Right atrium auricular region (tissue), 2 donors: ENCODE results near the gene ASIC4. TPM values are rescaled to one million over a fixed set of nuclear protein-coding genes. Genes with fewer than 3 reads are reported as not detected.

ENCODE experiments used
- DNase-seq: peaks from one replicate; pipeline ENCODE4 v3.0.0-alpha.2; 2019; ENCODE audit warnings: low spot score
- H3K27ac ChIP-seq, 2 donors: fragments of 200-600 bp; sonication (generic); 1 replicate in 1 of 2; 2 replicates in 1 of 2; pipeline ENCODE4 v1.5.1; 2016 to 2019
- H3K27me3 ChIP-seq, 2 donors: fragments of 200-600 bp; sonication (generic); one replicate each; pipeline versions ENCODE4 v1.5.1 to v1.6.0; 2017 to 2019
- H3K36me3 ChIP-seq: fragments of 200-600 bp; sonication (generic); one replicate; pipeline ENCODE4 v1.5.1; 2016
- H3K4me1 ChIP-seq, 2 donors: fragments of 200-600 bp; sonication (generic); one replicate each; pipeline versions ENCODE4 v1.5.1 to v1.6.0; 2017 to 2019
- H3K4me3 ChIP-seq, 2 donors: fragments of 200-600 bp; sonication (generic); 1 replicate in 1 of 2; 2 replicates in 1 of 2; pipeline ENCODE4 v1.5.1; 2017 to 2019; ENCODE audit warnings: mild to moderate bottlenecking in 1 of 2, moderate library complexity in 1 of 2
- H3K9me3 ChIP-seq, 2 donors: fragments of 200-600 bp; sonication (generic); one replicate each; pipeline ENCODE4 v1.5.1; 2019
- total RNA-seq, 2 donors: library from RNA; depleted of rRNA; stranded (reverse); fragments of >200 nt; gene quantifications; one replicate each; pipeline ENCODE4 v1.1.0, GENCODE V29; 2016
- TF ChIP-seq, protein P1 (sequence below), 2 donors: fragments of 200-600 bp; sonication (generic); IDR thresholded peaks; one replicate each; pipeline ENCODE4 v1.5.1; 2019; ENCODE audit warnings: antibody characterized with exemption in 2 of 2

ASIC4 gene
- total RNA-seq, 2 donors from 2014 or later: not detected

DNA sequence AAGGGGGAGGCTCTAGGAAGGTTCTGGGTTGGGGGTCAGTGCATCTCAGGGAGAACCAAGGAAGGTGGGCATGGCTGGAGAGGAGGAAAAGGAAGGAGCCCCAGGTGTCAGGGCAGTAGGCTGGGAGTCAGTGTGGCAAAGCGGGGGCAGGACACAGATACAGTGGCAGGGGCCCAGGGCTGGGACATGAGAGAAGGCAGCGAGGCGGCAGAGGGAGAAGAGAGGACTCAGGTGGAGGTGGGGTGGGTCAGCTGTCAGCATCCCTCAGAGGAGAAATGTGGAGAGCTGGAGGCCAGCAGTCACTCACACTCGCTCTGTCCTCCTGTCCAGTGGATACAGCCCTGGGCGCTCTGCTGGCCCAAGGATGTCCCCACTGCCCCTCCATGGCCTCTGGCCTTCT is 21.2 kb upstream of the ASIC4 start:
- DNase-seq: no peak
- H3K4me1 ChIP-seq: peaks cover 0 to 47% of the 10 kb centered on the region in 2 donors

DNA sequence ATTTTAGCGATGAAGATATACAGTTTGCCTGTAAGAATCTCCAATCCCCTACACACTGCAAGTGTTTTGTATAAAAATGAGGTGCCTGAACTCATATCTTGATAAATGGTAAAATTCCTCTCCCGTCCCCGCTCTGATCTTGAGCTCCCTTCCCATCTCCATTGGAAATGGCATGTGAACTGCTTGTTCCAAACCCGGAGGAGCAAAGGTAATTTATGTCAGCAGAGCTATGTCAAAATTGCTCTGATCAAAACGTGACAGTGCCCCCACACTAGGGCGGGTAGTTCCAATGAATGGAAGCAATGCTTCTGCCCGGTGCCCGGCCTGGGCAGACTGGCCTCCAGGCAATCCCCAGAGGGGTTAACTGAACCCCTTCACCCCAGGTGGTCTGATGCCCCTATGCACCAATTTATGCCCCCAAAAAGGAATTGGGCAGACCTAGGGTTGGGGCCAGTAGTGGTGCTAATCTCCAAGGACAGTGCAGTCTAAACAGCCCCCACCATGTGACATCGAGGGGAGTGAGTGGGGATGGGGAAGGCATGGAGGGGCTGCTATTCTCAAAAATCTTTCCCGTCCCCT is 19.2 kb upstream of the ASIC4 start:
- Histone ChIP-seq H3K27me3 (no peaks in the 10 kb centered on the region), H3K9me3 (no peaks in the 10 kb centered on the region), H3K27ac (peak overlapping the region; percentile 98 to 99), H3K4me3 (no peak overlapping the region), H3K36me3 (peaks cover 20% of the 10 kb centered on the region), H3K4me1 (peaks cover 0 to 59% of the 10 kb centered on the region in 2 donors)
- TF ChIP-seq, protein P1, sequence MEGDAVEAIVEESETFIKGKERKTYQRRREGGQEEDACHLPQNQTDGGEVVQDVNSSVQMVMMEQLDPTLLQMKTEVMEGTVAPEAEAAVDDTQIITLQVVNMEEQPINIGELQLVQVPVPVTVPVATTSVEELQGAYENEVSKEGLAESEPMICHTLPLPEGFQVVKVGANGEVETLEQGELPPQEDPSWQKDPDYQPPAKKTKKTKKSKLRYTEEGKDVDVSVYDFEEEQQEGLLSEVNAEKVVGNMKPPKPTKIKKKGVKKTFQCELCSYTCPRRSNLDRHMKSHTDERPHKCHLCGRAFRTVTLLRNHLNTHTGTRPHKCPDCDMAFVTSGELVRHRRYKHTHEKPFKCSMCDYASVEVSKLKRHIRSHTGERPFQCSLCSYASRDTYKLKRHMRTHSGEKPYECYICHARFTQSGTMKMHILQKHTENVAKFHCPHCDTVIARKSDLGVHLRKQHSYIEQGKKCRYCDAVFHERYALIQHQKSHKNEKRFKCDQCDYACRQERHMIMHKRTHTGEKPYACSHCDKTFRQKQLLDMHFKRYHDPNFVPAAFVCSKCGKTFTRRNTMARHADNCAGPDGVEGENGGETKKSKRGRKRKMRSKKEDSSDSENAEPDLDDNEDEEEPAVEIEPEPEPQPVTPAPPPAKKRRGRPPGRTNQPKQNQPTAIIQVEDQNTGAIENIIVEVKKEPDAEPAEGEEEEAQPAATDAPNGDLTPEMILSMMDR (IDR thresholded peaks at IDR 0.05): no peak
- no peak for DNase-seq

More for the DNA sequence above, 21.2 kb upstream of the ASIC4 start:
- Histone ChIP-seq H3K27me3 (no peaks in the 10 kb centered on the region), H3K4me3 (no peak overlapping the region), H3K9me3 (no peaks in the 10 kb centered on the region), H3K27ac (peak overlapping the region in 1 of 2 donors; percentile 57), H3K36me3 (peaks cover 31% of the 10 kb centered on the region)
- TF ChIP-seq, protein P1 (IDR thresholded peaks at IDR 0.05): no peak

DNA sequence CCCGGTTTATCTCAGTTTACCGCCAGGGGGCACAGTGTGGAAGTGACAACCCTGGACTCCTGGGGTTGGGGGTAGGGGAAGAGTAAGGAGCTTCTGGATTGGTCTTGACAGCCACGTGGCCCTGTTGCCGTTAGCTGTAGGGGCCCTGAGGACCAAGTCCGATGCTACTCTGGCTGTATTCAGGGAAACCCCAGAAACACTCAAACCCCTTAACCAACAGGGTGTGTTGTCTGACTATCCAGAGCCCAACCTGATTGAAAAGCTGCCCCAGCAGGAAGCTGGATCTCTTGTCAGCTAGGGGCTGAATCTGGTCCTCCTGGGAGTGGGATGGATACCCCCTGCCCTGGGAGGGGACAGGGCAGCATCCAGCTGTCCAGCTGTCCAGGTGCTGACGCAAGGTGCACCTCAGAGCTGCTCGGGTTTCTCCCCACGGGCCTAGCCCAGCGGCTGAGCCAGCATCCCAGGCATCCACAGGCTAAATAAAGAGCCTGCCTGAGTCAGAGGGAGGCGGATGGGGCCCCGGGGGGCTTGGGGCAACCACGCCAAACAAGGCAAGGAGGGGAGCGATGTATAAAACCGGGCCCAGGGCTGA is 18.7 kb upstream of the ASIC4 start:
- no peak overlapping the region for H3K4me3 ChIP-seq
- H3K27ac ChIP-seq: peak overlapping the region; percentile 98 to 99
- no peaks in the 10 kb centered on the region for H3K9me3 ChIP-seq
- no peaks in the 10 kb centered on the region for H3K27me3 ChIP-seq
- peaks cover 14% of the 10 kb centered on the region for H3K36me3 ChIP-seq
- peaks cover 0 to 63% of the 10 kb centered on the region in 2 donors for H3K4me1 ChIP-seq
- peak; percentile 71 for DNase-seq
- TF ChIP-seq, protein P1 (IDR thresholded peaks at IDR 0.05): peak; percentile 59 to 76

DNA sequence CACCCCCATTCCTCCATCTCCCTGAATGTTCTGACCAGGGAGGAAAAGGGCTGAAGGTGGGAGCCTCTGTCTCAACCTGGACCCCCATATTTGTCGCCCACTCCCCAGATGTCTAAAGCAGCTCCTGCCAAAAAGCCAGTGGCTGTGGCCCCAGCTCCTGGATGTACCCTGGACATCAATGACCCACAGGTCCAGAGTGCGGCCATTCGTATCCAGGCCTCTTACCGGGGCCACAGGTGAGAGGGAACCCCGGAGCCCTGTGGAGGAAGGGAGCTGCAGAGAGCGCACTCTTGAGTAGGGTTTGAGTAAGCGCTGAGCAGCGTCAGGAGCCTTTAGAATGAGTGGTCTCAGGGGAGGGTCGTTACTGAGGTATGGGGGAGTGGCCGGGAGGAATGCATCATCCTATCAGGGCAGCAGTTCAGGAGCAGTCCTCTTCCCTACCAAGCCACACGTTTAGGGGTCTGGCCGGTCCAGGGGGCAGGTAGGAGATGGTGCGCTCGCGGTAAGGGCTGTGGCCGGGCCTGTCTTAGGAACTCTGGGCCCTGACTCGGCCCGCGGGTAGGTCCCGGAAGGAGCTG is 17.9 kb upstream of the ASIC4 start:
- H3K4me3 ChIP-seq: peak overlapping the region in 1 of 2 donors; percentile 80
- TF ChIP-seq, protein P1 (IDR thresholded peaks at IDR 0.05): no peak
- no peak for DNase-seq
- peak overlapping the region; percentile 98 to 99 for H3K27ac ChIP-seq
- peaks cover 0 to 58% of the 10 kb centered on the region in 2 donors for H3K4me1 ChIP-seq
- H3K36me3 ChIP-seq: peaks cover 10% of the 10 kb centered on the region
- H3K27me3 ChIP-seq: no peaks in the 10 kb centered on the region
- no peaks in the 10 kb centered on the region for H3K9me3 ChIP-seq

DNA sequence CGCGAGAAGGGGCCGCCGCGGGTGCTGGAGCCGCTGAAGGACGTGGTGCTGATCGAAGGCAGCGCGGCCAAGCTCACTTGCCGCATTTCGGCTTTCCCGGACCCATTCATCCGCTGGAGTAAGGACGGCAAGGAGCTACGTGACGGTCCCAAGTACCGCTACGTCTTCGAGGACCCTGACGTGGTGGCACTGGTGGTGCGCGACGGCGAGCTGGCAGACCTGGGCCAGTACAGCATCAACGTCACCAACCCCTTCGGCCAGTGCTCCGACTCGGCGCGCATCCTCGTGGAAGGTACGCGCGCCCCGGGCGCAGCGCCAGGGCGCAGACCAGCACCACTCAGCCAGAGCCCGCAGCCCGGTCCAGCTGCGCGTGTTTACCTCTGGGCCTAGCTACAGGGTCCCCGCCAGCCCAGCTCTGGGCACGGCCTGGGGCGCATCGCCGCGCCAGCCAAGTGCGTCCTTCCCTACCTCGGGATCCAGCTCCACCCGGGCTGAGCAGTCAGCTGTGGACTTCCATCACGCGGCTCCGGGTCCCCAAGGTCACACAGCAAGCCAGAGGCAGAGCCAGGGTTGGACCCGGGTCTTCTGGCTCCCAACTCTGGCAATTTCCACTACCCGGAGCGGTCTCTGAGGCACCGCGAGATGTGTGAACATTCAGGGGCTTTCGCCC is 17.3 kb upstream of the ASIC4 start:
- H3K27ac ChIP-seq: peak overlapping the region; percentile 98 to 99
- peaks cover 8% of the 10 kb centered on the region for H3K36me3 ChIP-seq
- TF ChIP-seq, protein P1 (IDR thresholded peaks at IDR 0.05): no peak
- peak overlapping the region; percentile 80 to 87 for H3K4me3 ChIP-seq
- DNase-seq: no peak
- H3K9me3 ChIP-seq: no peaks in the 10 kb centered on the region
- H3K27me3 ChIP-seq: no peaks in the 10 kb centered on the region
- peaks cover 0 to 54% of the 10 kb centered on the region in 2 donors for H3K4me1 ChIP-seq
